GM21423 (cell line): Measurements from ENCODE around the gene RIMS1.
A peak's percentile ranks its signal among the peaks of the same experiment; 100 is the strongest.

Experiments
- ATAC-seq: cut with Tn5 transposase; IDR thresholded peaks from one replicate; pipeline ENCODE4 v1.9.1; 2021; ENCODE audit warnings: mild to moderate bottlenecking, moderate library complexity; ENCODE audit not compliant: unreplicated experiment

The RIMS1 gene

DNA sequence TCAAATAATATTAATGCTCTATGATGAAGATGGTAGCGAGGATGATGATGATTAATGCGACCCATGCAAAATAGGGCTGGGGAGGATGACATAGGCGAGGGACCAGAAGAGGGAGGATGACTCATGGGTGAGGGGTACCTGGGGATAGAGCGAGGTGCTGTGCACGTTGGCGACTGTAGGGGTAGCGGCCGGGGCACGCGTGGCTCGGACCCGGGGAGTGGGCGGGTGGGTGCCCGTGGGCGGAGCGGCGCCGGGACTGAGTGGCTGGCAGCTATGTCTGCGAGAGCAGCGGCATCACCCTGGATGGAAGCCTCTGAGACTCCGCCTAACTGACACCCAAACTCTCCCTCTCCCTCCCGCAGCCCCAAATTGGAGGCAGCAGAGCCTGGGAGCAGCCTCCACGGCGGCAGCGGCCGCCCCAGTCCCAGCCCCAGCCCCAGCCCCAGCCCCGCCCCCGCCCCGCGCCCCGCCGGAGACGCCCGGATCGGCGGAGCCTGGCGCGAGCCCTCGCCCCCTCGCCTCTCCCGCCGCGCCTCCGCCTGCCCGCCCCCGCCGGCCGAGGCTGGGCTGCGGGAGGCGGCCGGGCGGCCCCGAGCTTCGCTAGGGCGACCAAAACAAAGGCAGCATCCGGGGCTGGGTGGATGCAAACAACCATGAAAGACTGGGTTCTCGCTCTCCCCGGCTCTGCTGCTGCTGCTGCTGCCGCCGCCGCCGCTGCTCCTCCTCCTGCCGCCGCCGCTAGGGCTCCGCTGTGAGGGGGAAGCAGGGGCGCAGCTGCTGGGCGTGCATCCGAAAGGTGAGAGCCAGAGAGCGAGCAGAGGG, at the start of gene RIMS1:
Gene RIMS1, plus strand, starts transcription at position 367 of the 822 bp plus-strand sequence. CDS start 474 bp downstream, outside the sequence.
- ATAC-seq: peak; percentile 83

- no peak for ATAC-seq
Observed at GRCh38 chr6:71851214-71851613, 35.1 kb upstream of the RIMS1 start.

DNA sequence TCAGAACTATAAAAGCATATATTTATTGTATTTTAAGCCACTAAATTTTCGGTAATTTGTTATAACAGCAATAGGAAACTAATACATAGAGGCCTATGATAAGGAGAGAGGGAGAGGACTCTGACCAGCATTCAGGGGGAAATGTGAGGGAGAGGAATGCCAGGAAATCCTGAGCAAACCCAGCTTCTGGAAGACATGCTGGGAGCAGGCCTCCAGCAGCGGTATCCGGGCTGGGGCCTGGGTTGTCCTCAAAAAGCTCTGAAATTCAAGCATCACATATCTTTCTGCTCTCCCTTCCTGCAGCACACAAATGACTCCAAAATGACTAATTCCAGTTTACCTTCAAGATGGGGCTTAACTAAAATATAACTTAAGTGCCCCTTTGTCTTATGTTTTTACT, 33.4 kb upstream of the RIMS1 start:
- ATAC-seq: no peak

- ATAC-seq: no peak
Observed at GRCh38 chr6:71855406-71855805, 30.9 kb upstream of the RIMS1 start.

GRCh38 chr6:71879016-71879415, 7.3 kb upstream of the RIMS1 start:
- ATAC-seq: no peak

DNA sequence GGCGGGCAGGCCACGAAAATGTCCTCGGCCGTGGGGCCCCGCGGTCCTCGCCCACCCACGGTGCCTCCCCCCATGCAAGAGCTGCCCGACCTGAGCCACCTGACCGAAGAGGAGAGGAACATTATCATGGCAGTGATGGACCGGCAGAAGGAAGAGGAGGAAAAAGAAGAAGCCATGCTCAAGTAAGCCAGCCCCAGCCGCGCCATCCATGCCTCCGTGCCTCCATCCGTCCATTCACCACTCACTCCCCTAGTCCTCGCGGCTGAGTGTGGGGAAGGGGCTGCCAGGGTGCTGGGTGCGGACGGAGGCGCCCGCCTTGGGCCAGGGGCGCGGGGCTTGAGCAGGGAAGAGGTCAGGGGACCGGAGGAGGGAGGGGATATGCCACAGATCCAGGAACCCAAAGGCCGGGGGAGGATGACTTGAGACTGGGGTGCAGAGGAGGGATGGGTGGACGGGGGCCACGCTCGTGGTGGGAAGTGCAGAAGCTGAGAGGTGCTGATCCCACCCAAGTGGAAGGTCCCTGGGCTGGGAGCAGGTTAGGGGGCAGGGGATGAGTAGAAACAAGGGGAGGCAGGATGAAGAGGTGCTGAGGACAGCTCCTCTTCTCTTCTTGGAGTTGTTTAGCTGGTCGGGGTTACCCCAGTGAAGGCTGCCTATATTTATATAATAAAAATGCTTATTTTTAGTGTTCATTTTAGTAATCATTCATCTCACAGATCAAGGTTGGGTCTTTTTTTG, 825 bp downstream of the RIMS1 start:
- no peak for ATAC-seq

GRCh38 chr6:71887744-71888230, 1.4 kb downstream of the RIMS1 start:
- ATAC-seq: no peak

GRCh38 chr6:71888756-71889340, 2.5 kb downstream of the RIMS1 start:
- ATAC-seq: no peak

GRCh38 chr6:71889366-71889765, 3.0 kb downstream of the RIMS1 start:
- ATAC-seq: no peak

DNA sequence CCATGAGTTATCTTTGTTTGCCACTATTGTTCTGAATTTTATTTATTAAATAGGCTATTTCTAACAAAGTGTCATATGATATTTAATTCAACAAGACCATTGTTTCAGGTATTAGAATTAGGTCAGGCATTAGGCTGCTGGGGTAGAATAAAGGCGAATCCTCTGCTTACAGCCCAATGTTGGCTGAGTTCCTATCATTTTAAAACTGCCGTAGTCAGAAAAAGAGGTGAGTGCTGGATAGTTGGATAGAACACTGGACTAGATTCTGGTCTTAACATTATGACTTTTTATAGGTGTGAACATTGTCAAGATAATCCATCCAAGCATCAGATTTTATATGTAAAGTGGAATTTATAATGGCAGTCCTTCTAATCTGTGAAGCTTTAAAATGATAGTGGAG, 6.3 kb downstream of the RIMS1 start:
- no peak for ATAC-seq

DNA sequence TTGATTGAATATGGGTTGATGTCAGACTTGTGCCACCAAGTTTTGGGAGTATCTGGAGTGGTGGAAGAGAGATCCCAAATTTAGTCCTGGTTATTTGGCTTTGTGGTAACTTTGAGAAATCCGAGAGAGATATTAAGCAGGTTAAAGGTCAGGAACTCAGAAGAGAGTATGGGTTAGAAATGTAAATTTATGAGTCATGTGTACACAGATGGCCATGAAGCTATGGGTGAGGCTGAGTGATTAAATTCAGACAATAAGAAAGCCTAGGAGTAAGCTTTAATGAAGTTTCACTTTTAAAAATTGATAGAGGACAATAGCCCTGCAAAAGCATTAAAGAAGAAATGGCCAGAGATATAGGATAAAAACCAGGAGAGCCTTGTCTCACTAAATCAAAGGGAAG, 14.3 kb downstream of the RIMS1 start:
- ATAC-seq: no peak

GRCh38 chr6:71902261-71902660, 15.9 kb downstream of the RIMS1 start:
- ATAC-seq: peak; percentile 79

DNA sequence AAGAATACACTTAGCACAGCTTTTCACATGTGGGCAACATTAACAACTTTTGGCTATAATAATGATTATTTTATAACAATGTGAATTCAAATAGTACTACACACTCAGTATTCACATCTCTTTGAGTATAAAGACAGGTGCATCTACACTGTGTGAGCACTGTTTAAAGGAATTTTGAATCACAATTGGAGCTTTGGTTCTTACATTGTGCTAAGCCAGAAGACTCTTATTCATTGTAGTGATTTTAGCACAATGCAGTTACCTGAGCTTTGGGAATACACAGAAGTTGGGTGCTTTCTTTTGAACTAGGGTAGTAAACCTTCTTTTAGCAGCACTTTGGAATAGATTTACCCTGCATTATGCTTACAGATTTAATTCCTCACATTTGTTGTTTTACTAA, 20.5 kb downstream of the RIMS1 start:
- no peak for ATAC-seq

DNA sequence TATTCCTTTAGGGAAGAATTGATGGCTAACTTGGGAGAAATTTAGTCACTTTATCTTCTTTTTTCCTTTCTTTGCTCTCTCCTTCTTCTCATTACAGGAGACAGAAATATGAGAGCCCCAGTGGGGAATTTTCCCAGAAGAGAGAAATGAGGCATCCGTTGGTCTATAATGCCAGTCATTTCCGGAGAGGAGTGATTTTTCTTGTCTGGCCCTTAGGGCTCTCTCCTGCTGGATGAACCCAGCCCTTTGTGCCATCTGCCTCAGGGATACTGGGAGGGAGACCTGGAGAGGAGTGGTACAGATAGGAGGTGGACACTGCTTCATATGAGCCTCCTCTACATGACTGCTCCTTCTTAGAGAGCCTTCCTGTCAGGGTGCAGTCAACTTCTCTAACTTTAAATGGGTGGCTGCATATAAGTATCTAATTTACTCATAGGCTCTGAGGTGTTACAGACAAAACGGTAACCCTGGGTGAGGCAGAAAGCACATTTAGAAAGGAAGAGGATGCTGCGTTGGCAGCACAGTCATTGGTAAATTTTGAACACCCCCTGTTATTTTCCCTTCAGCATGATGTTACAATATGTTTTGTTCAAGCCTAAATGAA, 21.9 kb downstream of the RIMS1 start:
- no peak for ATAC-seq

GRCh38 chr6:71913444-71914234, 27.3 kb downstream of the RIMS1 start:
- ATAC-seq: no peak

DNA sequence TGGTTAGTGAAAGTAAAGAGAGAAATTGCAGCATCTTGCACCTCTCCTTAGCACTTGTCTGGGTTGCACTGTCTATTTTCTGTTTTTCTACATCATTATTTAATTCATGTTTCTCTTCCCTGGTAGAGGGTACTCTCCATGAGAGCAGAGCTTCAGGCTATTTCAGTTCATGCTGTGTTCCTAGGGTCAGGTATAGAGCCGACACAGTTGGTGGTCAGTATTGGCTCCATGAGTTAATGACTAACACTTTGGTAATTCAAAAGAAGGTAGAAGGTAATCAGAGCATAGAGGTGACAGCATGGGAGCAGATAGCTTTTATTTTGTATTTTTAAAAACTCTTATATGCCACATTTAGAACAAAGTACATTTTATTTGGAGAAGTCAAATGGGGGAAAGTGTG, 42.7 kb downstream of the RIMS1 start:
- ATAC-seq: no peak

- ATAC-seq: no peak
Observed at GRCh38 chr6:71933881-71934280, 47.5 kb downstream of the RIMS1 start.

DNA sequence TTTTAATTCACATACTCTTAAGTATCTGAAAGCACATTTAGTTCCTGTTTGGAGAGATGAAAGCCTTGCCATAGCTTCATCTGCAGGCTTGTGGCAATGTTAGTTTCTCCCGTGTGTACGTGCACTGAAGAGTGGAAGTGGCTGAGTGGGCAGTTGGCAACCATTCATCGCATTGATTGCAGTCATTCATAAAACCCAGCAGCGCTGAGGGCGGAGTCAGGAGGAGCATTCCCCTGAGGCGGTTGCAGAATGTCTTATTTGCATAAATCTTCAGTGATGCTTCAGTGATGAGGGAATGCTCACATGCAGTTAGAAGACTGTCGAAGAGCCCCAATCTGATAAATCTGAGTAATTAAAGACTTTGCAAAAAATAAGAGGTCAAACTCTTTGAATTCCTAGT, 79.1 kb downstream of the RIMS1 start:
- no peak for ATAC-seq

GRCh38 chr6:71967436-71967835, 81.1 kb downstream of the RIMS1 start:
- ATAC-seq: no peak

DNA sequence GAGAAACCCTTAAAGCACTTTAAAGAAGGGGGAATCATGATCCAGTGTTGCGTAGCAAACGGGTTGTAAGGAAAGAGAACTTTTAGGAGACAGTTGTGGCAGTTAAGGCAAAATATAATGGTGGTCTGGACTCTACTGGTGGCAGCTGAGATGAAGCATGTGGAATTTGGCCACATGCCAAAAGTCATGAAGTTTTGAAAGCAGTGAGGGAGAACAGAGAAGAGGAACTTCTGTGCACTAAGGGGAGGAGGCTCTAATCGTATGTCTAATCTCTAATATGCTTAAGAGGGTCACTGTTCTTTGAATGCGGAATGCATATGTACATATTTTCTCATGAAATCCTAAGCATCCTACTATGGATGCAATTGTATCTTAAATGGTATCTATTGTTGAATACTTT, 91.5 kb downstream of the RIMS1 start:
- no peak for ATAC-seq

DNA sequence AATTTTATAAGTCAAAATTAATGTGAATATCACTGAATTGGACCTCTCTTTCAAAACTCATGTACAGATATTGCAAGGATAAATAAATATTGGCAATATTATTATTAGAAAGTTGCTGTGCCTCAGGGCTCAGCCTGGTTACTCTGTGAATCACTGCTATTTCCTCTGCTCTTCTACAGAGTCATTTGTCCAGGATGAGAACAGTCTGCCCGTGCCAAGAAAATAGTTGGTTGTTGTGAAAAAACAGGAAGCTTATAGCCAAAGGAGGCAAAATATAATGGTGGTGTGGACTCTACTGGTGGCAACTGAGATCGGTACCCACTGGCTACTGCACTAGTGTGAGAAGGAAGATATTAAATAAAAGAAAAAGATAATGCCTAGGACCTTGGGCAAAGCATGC, 93.6 kb downstream of the RIMS1 start:
- ATAC-seq: no peak
